Coronary artery (tissue), 2 donors: ENCODE data around the gene RNF26.

Experiments used
- DNase-seq: peaks from one replicate; pipeline ENCODE4 v3.0.0-alpha.2; 2017; ENCODE audit warnings: low spot score
- H3K27ac ChIP-seq, 2 donors: fragments of 200-600 bp; sonication (generic); one replicate each; pipeline ENCODE4 v1.5.1; 2016 to 2019
- H3K4me3 ChIP-seq: fragments of 200-600 bp; sonication (generic); 2 replicates; pipeline ENCODE4 v1.5.1; 2016; ENCODE audit warnings: mild to moderate bottlenecking, moderate library complexity
- CTCF ChIP-seq: fragments of 200-600 bp; sonication (generic); IDR thresholded peaks from one replicate; pipeline ENCODE4 v1.5.1; 2019; ENCODE audit warnings: antibody characterized with exemption

The RNF26 gene

GRCh38 chr11:119345685-119346084, 11.4 kb downstream of the RNF26 start:
- H3K4me3 ChIP-seq, result no peak overlapping the region
- H3K27ac ChIP-seq, result no peak overlapping the region
- no peak for DNase-seq
- no peak for TF ChIP-seq CTCF

- no peak for TF ChIP-seq CTCF
- Histone ChIP-seq H3K4me3 (no peak within 1 kb of the TSS), H3K27ac (peak within 1 kb of the TSS in 1 of 2 donors; percentile 41)
- no peak for DNase-seq
These were observed 12.3 kb downstream of the RNF26 start, which contains the start of gene MFRP for GRCh38 chr11:119346605-119347004. MFRP (minus strand) TSS chr11:119346705; CDS start chr11:119346513, 192 bp downstream.

- no peak for TF ChIP-seq CTCF
- H3K27ac ChIP-seq, result peak overlapping the region in 1 of 2 donors; percentile 41
- no peak overlapping the region for H3K4me3 ChIP-seq
- DNase-seq, result no peak
These were observed 12.9 kb downstream of the RNF26 start for GRCh38 chr11:119347242-119347641.

GRCh38 chr11:119347940-119348605, 13.7 kb downstream of the RNF26 start:
- Histone ChIP-seq H3K27ac (no peak overlapping the region), H3K4me3 (no peak overlapping the region)
- TF ChIP-seq CTCF, result no peak
- no peak for DNase-seq

- no peak for TF ChIP-seq CTCF
- no peak overlapping the region for H3K4me3 ChIP-seq
- no peak overlapping the region for H3K27ac ChIP-seq
- DNase-seq, result no peak
These were observed 16.0 kb downstream of the RNF26 start for GRCh38 chr11:119350302-119350701.

GRCh38 chr11:119351232-119351631, 16.9 kb downstream of the RNF26 start:
- Histone ChIP-seq H3K4me3 (no peak overlapping the region), H3K27ac (no peak overlapping the region)
- no peak for TF ChIP-seq CTCF
- no peak for DNase-seq

GRCh38 chr11:119352857-119353260, 18.5 kb downstream of the RNF26 start:
- DNase-seq, result no peak
- TF ChIP-seq CTCF, result no peak
- Histone ChIP-seq H3K4me3 (no peak overlapping the region), H3K27ac (no peak overlapping the region)
